ENCODE measurements around the gene RGS6.
A peak's percentile ranks its signal among the peaks of the same experiment; 100 is the strongest.

Gene RGS6

GRCh38 chr14:72605921-72606220 is 673.6 kb downstream of the RGS6 start:
- H3K14ac ChIP-seq (ENCODE audit: low read length in 2 of 2), result no peak overlapping the region
- H3K27ac ChIP-seq (ENCODE audit: low read length, poor library complexity, severe bottlenecking), result no peak overlapping the region
- no peak overlapping the region for H2BK12ac ChIP-seq (ENCODE audit: low read length in 2 of 2)
- no peak overlapping the region for H2AFZ ChIP-seq (ENCODE audit: low read depth, low read length)
- H2BK15ac ChIP-seq (ENCODE audit: low read depth, poor library complexity, severe bottlenecking), result no peak overlapping the region
- H3K23ac ChIP-seq (ENCODE audit: low read length in 2 of 2), result no peak overlapping the region
- 94% methylated on average over 3 of the region's 3 CpGs for WGBS
- no peak overlapping the region for H3K4ac ChIP-seq (ENCODE audit: low read depth in 1 of 2, low read length in 2 of 2)
- H2BK5ac ChIP-seq (ENCODE audit: low read depth, low read length, poor library complexity, severe bottlenecking), result no peak overlapping the region
- H3K4me2 ChIP-seq (ENCODE audit: low read length, poor library complexity, severe bottlenecking), result no peak overlapping the region
- no peak overlapping the region for H3K18ac ChIP-seq (ENCODE audit: low read depth in 1 of 2, low read length in 2 of 2)
- H3K4me3 ChIP-seq (ENCODE audit: insufficient read depth in 1 of 2, low read depth in 1 of 2, low read length in 2 of 2), result no peak overlapping the region
- H3K36me3 ChIP-seq (ENCODE audit: control insufficient read depth in 1 of 2, insufficient read depth in 2 of 2, low read depth in 1 of 2, low read length in 2 of 2), result no peaks in the 10 kb centered on the region
- H2BK120ac ChIP-seq (ENCODE audit: low read depth, low read length), result no peak overlapping the region
- H3K27me3 ChIP-seq (ENCODE audit: control insufficient read depth in 1 of 2, insufficient read depth in 1 of 2, low read length in 2 of 2), result no peaks in the 10 kb centered on the region
- H3K79me1 ChIP-seq (replicated peaks; ENCODE audit: low read length, poor library complexity, severe bottlenecking), result no peaks in the 10 kb centered on the region
- DNase-seq, result no peak
- no peak overlapping the region for H4K91ac ChIP-seq (ENCODE audit: low read length)
- peaks cover 31% of the 10 kb centered on the region for H3K4me1 ChIP-seq (ENCODE audit: control insufficient read depth, insufficient read depth, low read depth, low read length)
- H4K8ac ChIP-seq (ENCODE audit: low read length), result no peak overlapping the region
- H2AK5ac ChIP-seq (ENCODE audit: low read length, severe bottlenecking), result no peak overlapping the region
- no peak overlapping the region for H3K9ac ChIP-seq (ENCODE audit: low read length)
- no peaks in the 10 kb centered on the region for H3K9me3 ChIP-seq (ENCODE audit: control insufficient read depth, low read length)

GRCh38 chr14:72606879-72607278 is 674.6 kb downstream of the RGS6 start:
- H2BK120ac ChIP-seq (ENCODE audit: low read depth, low read length), result no peak overlapping the region
- H3K27ac ChIP-seq (ENCODE audit: low read length, poor library complexity, severe bottlenecking), result peak overlapping the region; percentile 95
- H3K9ac ChIP-seq (ENCODE audit: low read length), result no peak overlapping the region
- H3K4me2 ChIP-seq (ENCODE audit: low read length, poor library complexity, severe bottlenecking), result no peak overlapping the region
- no peaks in the 10 kb centered on the region for H3K79me1 ChIP-seq (replicated peaks; ENCODE audit: low read length, poor library complexity, severe bottlenecking)
- no peak overlapping the region for H3K4ac ChIP-seq (ENCODE audit: low read depth in 1 of 2, low read length in 2 of 2)
- peak overlapping the region in 1 of 2 experiments; percentile 28 for H2BK12ac ChIP-seq (ENCODE audit: low read length in 2 of 2)
- DNase-seq, result no peak
- H4K8ac ChIP-seq (ENCODE audit: low read length), result no peak overlapping the region
- no peak overlapping the region for H2AFZ ChIP-seq (ENCODE audit: low read depth, low read length)
- H2BK15ac ChIP-seq (ENCODE audit: low read depth, poor library complexity, severe bottlenecking), result no peak overlapping the region
- no peak overlapping the region for H3K18ac ChIP-seq (ENCODE audit: low read depth in 1 of 2, low read length in 2 of 2)
- H3K23ac ChIP-seq (ENCODE audit: low read length in 2 of 2), result no peak overlapping the region
- H3K14ac ChIP-seq (ENCODE audit: low read length in 2 of 2), result no peak overlapping the region
- H3K36me3 ChIP-seq (ENCODE audit: control insufficient read depth in 1 of 2, insufficient read depth in 2 of 2, low read depth in 1 of 2, low read length in 2 of 2), result no peaks in the 10 kb centered on the region
- WGBS, result 100% methylated on average over 1 of the region's 1 CpG
- peak overlapping the region; percentile 3 for H2AK5ac ChIP-seq (ENCODE audit: low read length, severe bottlenecking)
- H3K27me3 ChIP-seq (ENCODE audit: control insufficient read depth in 1 of 2, insufficient read depth in 1 of 2, low read length in 2 of 2), result no peaks in the 10 kb centered on the region
- peaks cover 37% of the 10 kb centered on the region for H3K4me1 ChIP-seq (ENCODE audit: control insufficient read depth, insufficient read depth, low read depth, low read length)
- H2BK5ac ChIP-seq (ENCODE audit: low read depth, low read length, poor library complexity, severe bottlenecking), result no peak overlapping the region
- H3K4me3 ChIP-seq (ENCODE audit: insufficient read depth in 1 of 2, low read depth in 1 of 2, low read length in 2 of 2), result no peak overlapping the region
- H4K91ac ChIP-seq (ENCODE audit: low read length), result no peak overlapping the region
- no peaks in the 10 kb centered on the region for H3K9me3 ChIP-seq (ENCODE audit: control insufficient read depth, low read length)

- no peaks in the 10 kb centered on the region for H3K27me3 ChIP-seq (ENCODE audit: control insufficient read depth in 1 of 2, insufficient read depth in 1 of 2, low read length in 2 of 2)
- peak overlapping the region; percentile 27 to 96 for H2BK12ac ChIP-seq (ENCODE audit: low read length in 2 of 2)
- 67% methylated on average over 11 of the region's 12 CpGs for WGBS
- H3K4ac ChIP-seq (ENCODE audit: low read depth in 1 of 2, low read length in 2 of 2), result peak overlapping the region; percentile 42 to 77
- H3K36me3 ChIP-seq (ENCODE audit: control insufficient read depth in 1 of 2, insufficient read depth in 2 of 2, low read depth in 1 of 2, low read length in 2 of 2), result no peaks in the 10 kb centered on the region
- peak overlapping the region; percentile 95 for H3K27ac ChIP-seq (ENCODE audit: low read length, poor library complexity, severe bottlenecking)
- H3K4me2 ChIP-seq (ENCODE audit: low read length, poor library complexity, severe bottlenecking), result no peak overlapping the region
- peak overlapping the region; percentile 32 for H3K9ac ChIP-seq (ENCODE audit: low read length)
- H4K8ac ChIP-seq (ENCODE audit: low read length), result peak overlapping the region; percentile 56
- peak overlapping the region; percentile 84 to 86 for H3K18ac ChIP-seq (ENCODE audit: low read depth in 1 of 2, low read length in 2 of 2)
- no peaks in the 10 kb centered on the region for H3K79me1 ChIP-seq (replicated peaks; ENCODE audit: low read length, poor library complexity, severe bottlenecking)
- peak overlapping the region; percentile 39 for H2BK5ac ChIP-seq (ENCODE audit: low read depth, low read length, poor library complexity, severe bottlenecking)
- peak overlapping the region; percentile 54 for H2AK5ac ChIP-seq (ENCODE audit: low read length, severe bottlenecking)
- no peak overlapping the region for H3K23ac ChIP-seq (ENCODE audit: low read length in 2 of 2)
- H2AFZ ChIP-seq (ENCODE audit: low read depth, low read length), result no peak overlapping the region
- peak overlapping the region; percentile 19 for H2BK120ac ChIP-seq (ENCODE audit: low read depth, low read length)
- peak; percentile 56 for DNase-seq
- H3K4me1 ChIP-seq (ENCODE audit: control insufficient read depth, insufficient read depth, low read depth, low read length), result peaks cover 39% of the 10 kb centered on the region
- peak overlapping the region; percentile 1 for H4K91ac ChIP-seq (ENCODE audit: low read length)
- H3K14ac ChIP-seq (ENCODE audit: low read length in 2 of 2), result no peak overlapping the region
- no peak overlapping the region for H2BK15ac ChIP-seq (ENCODE audit: low read depth, poor library complexity, severe bottlenecking)
- no peaks in the 10 kb centered on the region for H3K9me3 ChIP-seq (ENCODE audit: control insufficient read depth, low read length)
- H3K4me3 ChIP-seq (ENCODE audit: insufficient read depth in 1 of 2, low read depth in 1 of 2, low read length in 2 of 2), result no peak overlapping the region
Measured at GRCh38 chr14:72607386-72608130, 675.3 kb downstream of the RGS6 start.

- Histone ChIP-seq H3K18ac (ENCODE audit: low read depth in 1 of 2, low read length in 2 of 2) (peak overlapping the region; percentile 56 to 93), H2BK12ac (ENCODE audit: low read length in 2 of 2) (peak overlapping the region; percentile 66 to 94), H3K9me3 (ENCODE audit: control insufficient read depth, low read length) (no peaks in the 10 kb centered on the region), H2AK5ac (ENCODE audit: low read length, severe bottlenecking) (peak overlapping the region; percentile 54), H3K27me3 (ENCODE audit: control insufficient read depth in 1 of 2, insufficient read depth in 1 of 2, low read length in 2 of 2) (no peaks in the 10 kb centered on the region), H3K4ac (ENCODE audit: low read depth in 1 of 2, low read length in 2 of 2) (peak overlapping the region; percentile 69 to 77), H3K27ac (ENCODE audit: low read length, poor library complexity, severe bottlenecking) (peak overlapping the region; percentile 95), H3K4me3 (ENCODE audit: insufficient read depth in 1 of 2, low read depth in 1 of 2, low read length in 2 of 2) (peak overlapping the region in 1 of 2 experiments; percentile 13), H4K8ac (ENCODE audit: low read length) (peak overlapping the region; percentile 83), H2BK15ac (ENCODE audit: low read depth, poor library complexity, severe bottlenecking) (peak overlapping the region; percentile 39), H4K91ac (ENCODE audit: low read length) (peak overlapping the region; percentile 90), H2BK120ac (ENCODE audit: low read depth, low read length) (peak overlapping the region; percentile 19), H3K4me2 (ENCODE audit: low read length, poor library complexity, severe bottlenecking) (no peak overlapping the region), H3K23ac (ENCODE audit: low read length in 2 of 2) (no peak overlapping the region), H3K4me1 (ENCODE audit: control insufficient read depth, insufficient read depth, low read depth, low read length) (peaks cover 48% of the 10 kb centered on the region), H3K14ac (ENCODE audit: low read length in 2 of 2) (no peak overlapping the region), H3K9ac (ENCODE audit: low read length) (peak overlapping the region; percentile 45), H3K36me3 (ENCODE audit: control insufficient read depth in 1 of 2, insufficient read depth in 2 of 2, low read depth in 1 of 2, low read length in 2 of 2) (no peaks in the 10 kb centered on the region), H2AFZ (ENCODE audit: low read depth, low read length) (no peak overlapping the region), H2BK5ac (ENCODE audit: low read depth, low read length, poor library complexity, severe bottlenecking) (peak overlapping the region; percentile 39), H3K79me1 (replicated peaks; ENCODE audit: low read length, poor library complexity, severe bottlenecking) (no peaks in the 10 kb centered on the region)
- DNase-seq, result peak; percentile 97
- 1% methylated on average over 7 of the region's 8 CpGs for WGBS
Measured at GRCh38 chr14:72608391-72609204, 676.4 kb downstream of the RGS6 start.
